ELF-1 (cell line): ENCODE measurements around the gene FGFR4.
"Not testable (repeated sequence)": the region's sequence is repeated elsewhere in the genome, so short reads cannot be mapped to it uniquely, and the experiment has no call there.

Source experiments
- DNase-seq: peaks from one replicate; pipeline ENCODE4 v3.0.0-alpha.2; 2016; ENCODE audit warnings: low read depth, low spot score

FGFR4 gene

GRCh38 chr5:177086654-177087397, at the start of gene FGFR4:
TSS of gene FGFR4 (plus strand) at chr5:177086915. CDS start at chr5:177089603, 2,688 bp downstream.
- DNase-seq, result peak; percentile 87

- DNase-seq, result no peak
Measured at GRCh38 chr5:177036921-177037320, 49.8 kb upstream of the FGFR4 start.

- no peak for DNase-seq
Measured at GRCh38 chr5:177040814-177041420, 45.8 kb upstream of the FGFR4 start.

DNA sequence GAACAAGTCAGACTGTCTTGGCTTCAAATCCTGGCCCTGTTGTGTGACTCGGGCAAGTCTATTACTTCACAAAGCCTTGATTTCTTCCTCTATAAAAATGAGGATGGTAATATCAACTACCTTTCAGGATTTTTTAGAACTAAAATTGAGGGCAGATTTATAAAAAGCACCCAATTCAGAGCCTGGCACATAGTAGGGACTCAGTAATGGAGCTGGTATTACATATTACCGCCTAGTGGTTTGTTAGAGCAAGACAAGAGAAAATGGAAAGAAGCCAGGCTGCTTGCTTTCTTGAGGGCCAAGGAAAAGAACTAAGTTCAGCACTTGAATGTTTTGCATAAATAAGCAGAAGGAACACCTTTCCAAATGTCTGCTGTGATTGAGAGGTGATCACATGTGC, 44.8 kb upstream of the FGFR4 start:
- no peak for DNase-seq

DNA sequence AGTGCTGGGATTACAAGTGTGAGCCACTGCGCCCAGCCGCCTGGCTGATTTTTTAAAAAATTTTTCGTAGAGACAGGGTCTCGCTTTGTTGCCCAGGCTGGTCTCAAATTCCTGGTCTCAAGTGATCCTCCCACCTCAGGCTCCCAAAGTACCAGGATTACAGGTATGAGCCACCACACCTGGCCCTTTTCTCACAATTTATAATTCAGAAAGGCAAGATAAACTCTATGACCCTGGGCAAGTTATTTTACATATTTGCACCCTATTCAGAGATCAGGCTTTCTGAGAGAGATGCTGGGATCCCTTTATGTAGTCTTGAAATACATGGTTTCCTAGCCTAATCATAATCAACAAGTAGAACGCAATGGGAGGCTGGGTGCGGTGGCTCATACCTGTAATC, 43.6 kb upstream of the FGFR4 start:
- DNase-seq, result no peak

- no peak for DNase-seq
Measured at GRCh38 chr5:177043958-177044357, 42.8 kb upstream of the FGFR4 start.

DNA sequence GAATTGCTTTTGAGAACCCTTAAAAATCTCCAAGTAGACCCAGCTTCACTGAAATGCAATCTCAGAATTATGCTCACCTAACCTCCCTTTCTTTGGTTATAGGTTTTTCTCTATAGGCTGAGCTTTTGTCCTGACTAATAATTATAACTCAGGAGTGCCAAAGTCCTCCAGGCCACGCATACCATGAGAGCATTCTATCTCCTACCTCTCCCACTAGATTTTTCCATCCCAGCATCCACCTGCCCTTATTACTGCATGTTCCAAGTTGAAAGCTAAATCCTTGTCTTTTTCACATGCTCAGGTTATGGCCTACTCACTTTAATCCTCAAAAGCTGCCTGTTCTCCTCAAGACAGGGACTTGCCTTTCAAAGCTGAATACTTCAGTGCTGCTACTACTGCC, 42.1 kb upstream of the FGFR4 start:
- DNase-seq, result no peak

- no peak for DNase-seq
Measured at GRCh38 chr5:177045631-177046030, 41.1 kb upstream of the FGFR4 start.

- not testable (repeated sequence) for DNase-seq
Measured at GRCh38 chr5:177048531-177048930, 38.2 kb upstream of the FGFR4 start.

DNA sequence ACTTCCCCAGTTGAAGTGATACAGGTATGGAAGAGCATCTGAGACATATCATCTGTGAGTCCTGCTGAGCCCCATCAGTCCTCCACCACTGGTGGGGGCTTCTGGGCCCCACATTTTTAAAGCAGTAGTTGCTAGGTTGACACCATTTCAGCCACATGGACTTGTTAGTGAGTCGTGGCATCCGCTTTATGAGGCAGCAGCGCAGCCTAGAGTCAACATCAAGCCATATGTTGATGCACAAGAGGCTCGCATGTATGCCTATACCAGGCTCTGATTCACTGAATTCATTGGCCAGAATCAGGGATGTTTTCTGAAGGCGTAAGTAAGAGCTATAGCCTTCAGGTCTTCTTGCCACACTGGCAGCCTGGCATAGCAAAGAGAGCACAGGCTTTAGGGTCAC, 37.4 kb upstream of the FGFR4 start:
- no peak for DNase-seq

- DNase-seq, result no peak
Measured at GRCh38 chr5:177064500-177065277, 22.0 kb upstream of the FGFR4 start.

- DNase-seq, result no peak
Measured at GRCh38 chr5:177065491-177065890, 21.2 kb upstream of the FGFR4 start.

DNA sequence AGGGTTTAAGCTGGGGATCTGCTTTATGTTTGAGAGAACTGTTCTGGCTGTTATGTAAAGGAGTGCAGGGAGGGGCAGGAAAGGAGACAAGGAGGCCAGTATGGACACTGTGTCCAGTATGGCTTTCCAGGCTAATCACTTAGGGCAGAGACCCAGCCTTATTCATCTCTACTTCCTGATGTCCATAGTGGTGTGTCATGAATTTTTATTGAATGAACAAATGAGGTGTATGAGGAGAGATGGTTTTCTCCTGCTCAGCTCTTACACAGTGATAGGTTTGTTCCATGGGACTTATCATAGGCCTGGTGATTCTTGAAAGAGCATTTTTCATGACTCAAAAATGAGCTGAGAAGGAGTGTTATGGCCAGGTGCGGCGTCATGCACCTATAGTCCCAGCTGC, 20.5 kb upstream of the FGFR4 start:
- DNase-seq, result no peak

GRCh38 chr5:177067503-177067902, 19.2 kb upstream of the FGFR4 start:
- no peak for DNase-seq

- DNase-seq, result no peak
Measured at GRCh38 chr5:177070536-177071191, 16.1 kb upstream of the FGFR4 start.

- DNase-seq, result peak; percentile 81
Measured at GRCh38 chr5:177071666-177072385, 14.9 kb upstream of the FGFR4 start.

- DNase-seq, result no peak
Measured at GRCh38 chr5:177077335-177077734, 9.4 kb upstream of the FGFR4 start.

DNA sequence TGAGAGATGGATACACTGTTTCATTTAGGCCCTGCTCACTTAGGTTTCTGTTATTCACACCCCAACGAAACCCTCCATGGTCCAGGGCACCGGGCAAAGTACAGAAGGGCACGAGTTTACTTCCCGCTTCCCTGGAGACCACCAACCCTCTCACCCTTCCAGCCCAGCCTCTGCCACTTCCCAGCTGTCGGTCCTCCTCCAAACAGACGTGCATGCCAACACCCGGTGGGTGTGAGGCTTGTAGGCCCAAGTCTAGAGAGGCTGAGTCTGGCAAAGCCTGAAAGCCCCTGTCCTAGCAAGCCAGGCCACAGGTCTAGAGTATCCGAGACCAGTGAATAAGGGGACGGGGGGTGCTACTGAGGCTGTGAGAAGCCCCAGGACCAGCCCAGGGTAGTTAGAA, 7.1 kb upstream of the FGFR4 start:
- DNase-seq, result no peak

DNA sequence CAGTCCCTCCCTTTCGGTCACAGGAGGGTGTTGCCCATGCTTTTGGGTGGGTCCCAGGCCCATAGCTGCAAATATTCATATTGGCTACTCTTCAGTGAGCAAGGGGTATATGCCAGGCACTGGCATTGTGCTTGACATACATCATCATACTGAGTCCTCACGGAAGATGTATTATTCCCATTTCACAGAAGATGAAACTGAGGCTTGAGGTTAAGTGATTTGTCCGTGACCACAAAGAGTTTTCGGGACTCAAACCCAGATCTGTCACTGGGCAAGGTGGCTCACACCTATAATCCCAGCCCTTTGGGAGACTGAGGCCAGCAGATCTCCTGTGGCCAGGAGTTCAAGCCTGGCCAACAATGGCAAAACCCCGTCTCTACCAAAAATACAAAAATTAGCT, 6.5 kb upstream of the FGFR4 start:
- no peak for DNase-seq

DNA sequence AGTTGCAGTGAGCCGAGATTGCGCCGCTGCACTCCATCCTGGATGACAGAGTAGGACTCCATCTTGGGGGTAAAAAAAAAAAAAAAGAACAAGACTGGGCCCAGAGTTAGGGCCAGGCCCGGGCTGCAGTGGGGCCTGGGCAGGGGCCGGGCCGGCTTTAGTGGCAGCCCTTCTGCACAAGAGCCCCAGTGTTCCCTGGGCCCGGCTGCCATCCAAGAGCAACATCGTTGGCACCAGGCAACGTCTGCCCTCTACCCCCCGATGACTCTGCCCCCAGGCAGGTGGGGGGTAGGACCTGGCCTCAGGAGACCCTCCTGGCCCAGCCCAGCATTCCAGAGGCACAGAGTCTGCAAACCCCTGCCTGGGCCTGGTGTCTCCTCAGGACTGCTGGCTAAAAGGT, 4.9 kb upstream of the FGFR4 start:
- DNase-seq, result no peak

DNA sequence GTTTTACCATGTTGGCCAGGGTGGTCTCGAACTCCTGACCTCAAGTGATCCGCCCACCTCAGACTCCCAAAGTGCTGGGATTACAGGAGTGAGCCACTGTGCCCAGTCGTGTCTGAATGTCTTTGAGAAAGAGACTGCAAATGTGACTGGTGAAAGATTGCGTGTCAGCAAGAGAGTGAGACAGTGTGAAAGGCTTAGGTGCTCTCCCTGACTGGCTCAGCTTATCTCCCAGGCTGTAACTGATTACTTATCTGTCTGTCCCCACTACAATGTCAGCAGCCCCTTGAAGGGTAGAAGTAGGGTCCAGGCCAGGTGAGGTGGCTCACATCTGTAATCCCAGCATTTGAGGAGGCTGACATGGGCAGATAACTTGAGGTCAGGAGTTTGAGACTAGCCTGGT, 3.4 kb upstream of the FGFR4 start:
- no peak for DNase-seq

DNA sequence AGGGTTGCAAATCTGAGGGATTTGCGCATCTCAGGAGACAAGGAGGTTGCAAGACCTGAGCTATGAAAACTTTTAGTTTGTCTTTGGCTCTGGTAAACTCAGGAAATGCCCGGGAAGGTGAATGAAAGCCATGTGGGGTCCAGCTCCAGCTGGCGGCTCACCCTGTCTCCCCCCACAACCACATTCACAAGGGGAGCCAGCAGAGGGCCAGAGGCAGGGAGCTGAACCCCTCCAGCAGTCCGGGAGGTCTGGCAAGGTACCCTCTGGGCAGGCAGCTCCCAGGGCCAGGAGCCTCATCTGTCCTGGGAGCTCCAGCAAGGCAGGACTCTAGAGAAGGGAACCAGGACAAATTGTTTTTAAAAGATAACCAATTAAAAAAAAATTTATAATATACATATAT, 2.5 kb upstream of the FGFR4 start:
- DNase-seq, result no peak
